NCI-H146 (cell line): ENCODE measurements around the gene ERCC5.

Experiments used
- DNase-seq: peaks from one replicate; lab custom pipeline; 2025; lab: John Stamatoyannopoulos, UW

Gene ERCC5

DNA sequence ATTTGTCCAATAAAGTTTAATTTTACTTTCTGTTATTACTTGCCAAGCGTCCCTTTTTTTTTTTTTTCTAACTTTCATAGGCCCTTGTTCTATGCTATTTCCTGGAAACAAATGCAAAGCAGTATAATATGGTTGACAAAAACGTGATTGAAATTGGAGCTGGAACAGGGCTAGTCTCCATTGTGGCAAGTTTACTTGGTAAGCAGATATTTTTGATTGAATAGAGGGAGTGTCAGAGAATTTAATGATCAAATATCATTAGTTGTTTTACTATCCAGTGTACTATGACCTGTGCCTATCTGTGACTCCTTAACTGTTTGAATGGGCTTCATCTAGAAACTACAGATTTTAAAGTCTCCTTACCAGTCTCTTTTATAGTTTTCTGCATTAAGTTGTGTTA, 46.7 kb downstream of the ERCC5 start:
- no peak for DNase-seq

DNA sequence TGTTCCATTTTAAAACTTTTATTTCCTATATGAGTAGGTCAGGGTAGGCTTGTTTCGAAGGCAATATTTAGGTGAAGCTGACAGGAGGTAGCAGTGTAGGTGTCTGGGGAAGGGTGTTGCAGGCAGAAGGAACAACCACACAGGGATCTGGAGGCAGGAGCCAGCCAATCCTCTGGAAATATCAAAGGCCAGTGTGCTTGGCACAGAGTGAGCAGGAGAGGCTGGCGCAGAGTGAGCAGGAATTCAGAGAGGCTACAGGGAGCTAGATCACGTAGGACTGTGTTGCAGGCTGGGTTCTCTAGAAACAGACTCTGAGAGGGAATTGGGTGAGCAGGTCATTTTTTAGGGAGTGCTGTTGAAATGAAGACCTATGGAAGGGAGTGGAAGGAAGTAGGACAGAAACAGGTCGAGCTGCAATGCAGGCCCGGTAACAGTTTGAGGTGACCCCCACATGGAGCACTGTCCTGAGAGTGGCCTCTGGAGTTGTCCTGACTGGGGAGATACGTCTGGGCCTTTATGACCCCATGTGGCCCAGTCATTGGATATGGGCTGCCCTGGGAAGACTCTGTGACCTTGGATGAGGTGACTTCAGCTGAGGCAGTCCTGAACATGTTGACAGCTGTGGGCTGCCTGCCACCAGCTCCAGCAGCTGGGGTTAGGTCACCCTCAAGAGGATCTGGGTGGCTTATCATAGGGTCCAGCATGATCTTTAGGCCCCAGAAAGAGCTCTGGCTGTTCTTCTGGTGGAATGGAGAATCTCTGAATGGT, 51.7 kb downstream of the ERCC5 start:
- DNase-seq = no peak

DNA sequence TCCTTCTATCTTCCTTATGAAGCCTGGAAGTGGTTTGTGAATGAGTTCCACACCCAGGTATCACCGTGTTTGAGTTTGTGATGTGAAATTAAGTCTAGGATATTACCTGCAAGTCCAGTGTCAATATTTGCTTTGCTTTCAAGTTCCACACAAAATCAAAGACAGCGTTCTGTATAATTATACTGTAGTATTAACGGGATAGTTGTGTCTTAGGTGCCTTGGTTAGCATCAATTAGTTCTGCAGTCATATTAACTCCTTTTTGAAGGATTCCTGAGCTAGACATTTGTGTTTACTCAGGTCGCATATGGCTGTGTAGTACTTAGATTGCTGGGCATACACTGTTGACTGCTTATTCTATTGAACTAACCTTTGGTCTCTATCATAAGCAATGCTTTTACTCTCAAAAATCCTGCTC, 54.4 kb downstream of the ERCC5 start:
- peak; percentile 18 for DNase-seq

DNA sequence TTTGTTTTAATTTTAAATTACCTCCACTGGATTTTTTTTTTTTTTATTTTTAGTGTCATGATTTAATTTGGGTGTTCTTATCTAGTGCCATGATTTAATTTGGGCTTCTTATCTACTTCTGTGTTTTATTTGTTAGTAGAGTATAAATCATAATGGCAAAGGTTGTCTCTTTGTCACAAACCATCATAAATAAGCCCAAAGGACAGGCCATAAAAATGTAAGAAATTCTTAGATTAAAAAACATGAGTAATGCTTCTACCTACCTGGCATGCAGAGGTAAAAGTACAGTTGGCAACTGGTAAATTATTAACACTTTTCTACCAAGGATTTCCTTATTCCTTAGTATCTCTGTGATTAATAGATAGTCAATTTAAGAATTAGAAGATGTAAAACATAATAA, 55.2 kb downstream of the ERCC5 start:
- DNase-seq = no peak

DNA sequence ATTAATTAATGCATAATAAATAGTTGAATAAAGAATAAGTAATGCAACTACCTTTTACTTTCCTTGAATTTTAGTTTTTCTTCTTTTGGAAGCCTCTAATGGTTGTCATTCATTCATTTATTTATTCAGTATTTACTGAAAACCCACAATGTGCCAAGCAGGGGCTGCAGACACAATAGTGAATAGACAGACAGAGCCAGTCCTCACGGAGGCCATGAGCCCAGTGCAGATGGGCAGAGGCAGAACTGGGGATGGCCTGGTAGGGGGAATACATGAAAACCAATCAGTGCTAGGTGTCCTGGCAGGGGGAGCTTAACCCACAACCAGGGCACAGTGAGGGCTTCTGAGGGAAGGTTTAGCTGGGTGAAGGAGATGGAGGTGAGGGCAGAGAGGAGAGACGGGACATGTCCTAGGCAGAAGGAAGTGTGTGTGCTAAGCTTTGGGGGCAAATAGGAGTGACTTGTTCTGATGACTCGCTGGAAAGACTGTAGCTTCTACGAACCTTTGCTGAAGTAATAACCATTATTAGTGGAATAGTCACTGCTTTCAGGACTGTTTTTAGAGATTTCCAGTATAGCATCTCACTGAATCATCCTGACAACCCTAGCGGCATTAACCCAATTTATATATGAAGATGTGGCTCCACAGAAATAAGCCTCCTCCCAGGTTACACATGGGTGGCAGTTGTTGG, 55.9 kb downstream of the ERCC5 start:
- no peak for DNase-seq

DNA sequence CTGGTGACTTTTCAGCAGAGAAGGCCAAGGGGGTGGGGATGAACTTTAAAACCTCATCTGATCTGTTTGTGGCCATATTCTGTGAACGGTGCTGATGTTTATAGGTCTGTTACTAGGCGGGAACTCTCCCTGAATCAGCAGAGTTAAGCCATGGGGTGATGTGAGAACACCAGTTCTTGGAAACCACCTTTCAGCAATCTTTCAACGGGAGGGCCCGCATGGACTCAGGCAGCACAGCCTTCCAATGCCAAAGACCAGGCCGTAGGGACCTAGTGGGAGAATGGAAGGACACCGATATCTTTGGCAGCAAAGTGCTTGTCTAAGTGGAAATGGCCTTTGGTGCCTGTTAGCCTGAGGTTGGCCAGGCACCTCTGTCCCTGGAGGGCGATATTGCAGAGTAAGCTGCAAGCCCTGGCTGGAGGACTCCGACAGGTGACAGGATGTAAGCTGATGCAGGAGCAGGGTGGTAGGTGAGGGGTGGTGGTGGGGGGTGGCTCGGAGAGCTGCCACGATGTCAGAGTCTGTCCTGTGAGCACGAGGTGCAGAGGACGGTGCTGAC, 57.0 kb downstream of the ERCC5 start:
- DNase-seq = no peak

DNA sequence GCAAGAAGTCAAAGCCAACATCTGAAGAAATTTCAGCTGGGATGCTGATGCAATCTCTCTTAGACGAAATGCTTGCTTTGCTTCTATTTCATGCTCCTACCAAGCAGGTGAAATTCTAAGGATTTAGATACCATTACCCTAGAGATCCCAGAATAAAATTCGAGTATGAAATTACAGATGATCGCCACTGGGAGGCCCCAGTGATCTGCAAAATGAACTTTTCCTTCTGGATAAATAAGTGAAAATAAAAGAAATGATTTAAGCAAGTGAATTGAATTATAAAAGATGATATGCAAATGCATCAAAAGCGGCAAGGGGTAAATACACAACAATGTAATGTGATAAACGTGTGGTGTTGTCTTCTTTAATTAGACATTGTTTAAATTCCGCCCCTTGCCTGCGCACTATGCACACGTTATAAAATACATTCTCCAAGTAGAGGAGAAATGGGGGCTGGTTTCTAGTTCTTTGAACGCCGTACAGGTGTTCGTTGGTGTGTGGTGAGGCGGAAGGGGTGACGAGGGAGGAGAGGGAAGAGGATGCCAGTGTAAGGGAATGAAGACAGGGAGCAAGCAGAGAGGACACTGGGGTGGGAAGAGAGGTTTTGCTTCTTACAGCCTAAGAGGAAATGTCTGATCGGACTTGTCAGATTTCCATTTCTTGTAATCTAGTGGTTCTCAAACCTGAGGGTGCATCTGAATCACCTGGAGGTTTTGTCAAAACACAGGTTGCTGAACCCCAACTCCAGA, 58.0 kb downstream of the ERCC5 start:
- no peak for DNase-seq

DNA sequence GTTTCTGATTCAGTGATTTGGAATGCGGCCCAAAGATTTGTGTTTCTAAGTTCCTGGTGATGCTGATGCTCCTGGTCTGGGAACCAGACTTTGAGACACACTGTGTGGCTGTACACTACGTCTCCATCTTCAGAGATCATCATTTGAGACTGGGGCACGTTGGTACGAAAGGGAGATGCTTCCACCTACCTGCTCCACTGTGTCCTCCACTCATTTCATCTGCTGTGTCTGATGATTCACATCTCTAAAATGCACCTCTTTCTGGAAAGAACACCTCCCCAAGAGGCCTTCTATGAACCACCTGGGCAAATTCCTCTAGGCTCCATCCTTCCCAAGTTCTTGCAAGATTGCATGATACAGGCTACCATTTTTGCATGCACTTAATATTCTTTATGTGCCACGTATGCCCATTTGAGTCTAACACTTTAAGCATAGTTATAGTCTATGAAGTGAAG, 58.6 kb downstream of the ERCC5 start:
- no peak for DNase-seq

DNA sequence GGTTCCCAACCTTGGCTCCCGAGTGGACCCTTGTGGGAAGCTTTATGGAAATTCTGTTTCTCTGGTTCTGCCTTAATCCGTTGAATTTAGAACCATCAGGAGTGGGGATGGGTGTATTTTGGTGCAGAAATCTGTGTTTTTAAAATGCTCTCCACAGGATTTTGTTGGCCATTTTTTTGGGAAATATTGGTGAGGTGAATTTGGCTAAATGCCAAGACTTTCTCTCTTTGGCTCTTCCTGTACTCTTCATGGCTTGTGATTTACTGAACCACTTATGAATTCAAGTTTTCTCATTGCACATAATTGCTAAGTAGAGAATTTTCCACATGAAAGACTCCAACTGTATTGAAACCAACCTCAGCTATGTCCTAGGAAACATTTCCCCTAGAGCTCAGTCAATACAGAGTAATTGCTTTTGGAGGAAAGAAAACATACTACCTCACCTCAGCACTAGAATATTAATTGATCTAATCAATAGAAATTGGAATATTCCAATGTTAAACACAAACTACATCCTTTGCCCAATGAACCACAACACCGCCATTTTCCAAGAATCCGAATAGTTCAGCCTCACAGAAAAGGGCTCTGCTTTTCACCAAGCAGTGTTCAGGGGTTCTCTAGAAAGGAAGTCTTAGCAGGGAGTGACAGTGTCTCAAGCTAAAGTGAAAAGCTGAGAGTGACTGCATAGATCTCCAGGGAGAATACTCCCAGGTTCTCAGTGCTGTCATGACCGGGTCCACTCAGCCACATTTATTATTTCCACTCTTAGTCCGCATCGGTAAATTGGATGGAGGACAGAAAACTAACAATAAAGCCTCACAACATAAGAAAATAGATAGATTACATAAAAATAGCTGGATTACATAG, 60.3 kb downstream of the ERCC5 start:
- no peak for DNase-seq

DNA sequence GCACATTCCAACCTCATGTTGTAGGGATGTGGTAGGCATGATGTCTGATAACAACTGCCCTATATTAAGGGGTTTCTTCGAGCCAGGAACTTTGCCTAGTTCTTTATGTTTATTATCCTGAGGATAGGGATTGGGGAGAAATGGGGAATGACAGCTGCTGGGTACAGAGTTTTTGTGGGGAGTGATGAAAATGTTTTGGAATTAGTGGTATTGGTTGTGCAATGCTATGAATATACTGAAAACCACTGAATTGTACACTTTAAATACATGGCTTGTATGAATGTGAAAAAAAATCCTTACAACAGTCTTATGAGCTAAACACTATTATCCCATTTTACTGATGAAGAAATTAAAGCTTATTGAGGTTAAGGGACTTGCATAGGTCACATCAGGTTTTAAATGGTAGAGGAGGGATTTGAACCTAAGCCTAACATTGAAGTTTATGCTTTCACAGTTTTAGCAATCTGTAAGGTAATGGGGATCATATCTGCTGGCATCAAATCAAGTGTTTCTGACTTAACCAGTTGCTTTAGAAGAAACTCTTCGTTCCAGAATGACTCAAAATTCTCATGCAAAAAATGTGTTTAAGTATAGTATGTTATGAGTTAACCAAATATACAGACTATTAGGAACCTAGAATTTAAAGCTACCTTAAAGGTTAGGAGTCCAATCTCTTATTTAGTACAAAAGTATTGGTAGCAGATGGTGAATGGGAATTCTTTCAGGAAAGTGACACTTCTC, 61.4 kb downstream of the ERCC5 start:
- DNase-seq = no peak

DNA sequence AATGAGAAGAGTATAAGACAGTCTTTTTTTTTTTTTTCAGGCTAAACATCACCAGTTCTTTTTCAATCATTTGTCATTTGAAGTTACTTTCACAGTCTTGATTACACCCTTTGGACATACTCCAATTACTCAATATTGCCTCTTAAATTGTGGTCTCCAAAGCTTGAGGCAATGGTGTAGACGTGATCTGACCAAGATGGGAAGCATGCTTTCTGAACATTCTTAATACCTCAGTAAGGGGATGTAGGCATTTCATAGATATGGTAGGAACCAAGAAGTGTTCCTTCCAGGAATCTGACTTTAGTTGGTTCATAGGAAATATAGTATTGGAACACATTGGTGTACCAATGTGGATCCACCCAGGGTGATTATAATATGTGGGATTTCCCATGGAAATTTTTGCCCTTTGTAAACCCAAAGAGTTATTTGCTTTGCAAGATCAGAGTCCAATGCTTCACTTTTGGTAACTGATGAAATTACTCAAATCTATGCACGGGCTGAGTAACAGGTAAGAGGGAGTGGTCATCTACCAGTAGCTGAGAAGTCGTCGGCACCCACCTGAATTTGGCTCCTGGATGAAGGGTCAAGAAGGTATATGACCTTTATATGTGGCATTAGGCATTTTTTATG, 62.2 kb downstream of the ERCC5 start:
- DNase-seq = no peak

DNA sequence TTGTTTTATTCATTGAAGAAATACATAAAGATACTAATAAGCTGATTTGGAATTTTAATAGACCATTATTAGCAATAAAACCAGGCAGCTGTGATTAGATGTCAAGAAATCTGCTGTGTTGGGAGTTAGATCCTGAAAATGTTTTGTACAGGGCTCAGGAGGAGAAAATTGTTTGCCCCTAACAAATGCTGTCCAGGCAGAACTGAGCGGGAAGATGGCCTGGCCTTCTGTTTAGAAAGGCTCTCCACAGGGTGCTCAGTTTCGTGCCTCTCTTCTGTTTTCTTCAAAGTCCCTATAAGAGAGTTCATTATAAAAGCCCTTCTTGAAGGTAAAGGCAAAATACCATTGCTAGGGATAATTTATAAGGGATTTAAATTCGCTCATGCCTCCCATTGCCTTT, 64.1 kb downstream of the ERCC5 start:
- no peak for DNase-seq

DNA sequence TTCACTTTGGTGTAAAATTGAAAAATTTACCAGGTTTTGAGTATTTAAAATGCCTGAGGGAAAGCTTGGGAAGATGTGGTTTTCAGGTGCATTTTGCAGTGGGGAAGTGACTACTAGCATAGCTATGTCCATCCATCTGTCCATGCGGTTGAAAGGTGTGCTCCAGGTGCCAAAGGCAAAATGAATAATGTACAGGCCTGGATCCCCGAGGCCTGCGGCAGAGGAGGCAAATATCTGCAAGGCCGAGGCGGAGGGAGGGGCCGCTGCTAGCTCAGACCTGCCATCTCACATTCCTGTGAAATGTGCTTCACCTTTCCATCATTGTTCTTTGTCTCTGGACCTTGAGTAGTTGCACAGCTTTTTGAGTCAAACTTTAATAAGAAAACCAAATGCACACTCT, 65.5 kb downstream of the ERCC5 start:
- no peak for DNase-seq

DNA sequence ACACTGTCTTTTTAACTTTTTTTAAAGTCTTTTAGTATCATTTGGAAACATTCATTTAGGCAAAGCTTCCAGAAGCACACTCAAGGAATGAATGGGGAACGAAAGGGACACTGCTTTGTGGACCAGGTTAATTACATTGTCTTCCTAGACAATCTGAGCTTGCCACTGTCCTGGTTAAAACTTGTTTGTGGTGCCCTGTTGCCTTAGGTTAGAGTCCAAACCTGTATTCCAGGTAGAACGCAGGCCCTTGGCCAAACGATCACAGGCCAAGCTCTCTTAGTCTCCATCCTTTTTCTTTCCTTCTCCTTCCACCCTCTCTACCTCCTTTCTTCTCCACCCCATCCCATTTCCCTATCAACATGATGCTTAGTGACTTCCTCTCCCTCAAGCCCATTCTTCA, 66.8 kb downstream of the ERCC5 start:
- DNase-seq = no peak

DNA sequence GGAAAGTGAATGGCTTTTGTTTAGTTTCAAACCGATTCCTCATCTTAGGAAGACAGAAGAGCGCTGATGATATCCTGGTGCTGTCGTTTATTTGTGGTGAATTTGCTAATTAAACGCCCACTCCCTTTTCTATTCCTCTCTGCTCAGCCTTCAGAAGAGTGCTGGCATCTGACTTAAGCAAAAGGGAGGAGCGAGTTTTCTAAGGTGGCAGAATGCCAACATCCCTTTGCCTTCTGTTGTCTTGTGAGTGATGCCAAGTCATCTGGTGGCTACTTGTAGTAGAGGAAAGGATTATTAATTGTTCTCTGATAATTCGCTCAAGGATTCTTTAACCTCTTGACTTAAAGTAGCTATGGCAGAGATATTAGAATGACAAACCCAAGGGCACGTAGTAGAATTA, 68.1 kb downstream of the ERCC5 start:
- DNase-seq = no peak

DNA sequence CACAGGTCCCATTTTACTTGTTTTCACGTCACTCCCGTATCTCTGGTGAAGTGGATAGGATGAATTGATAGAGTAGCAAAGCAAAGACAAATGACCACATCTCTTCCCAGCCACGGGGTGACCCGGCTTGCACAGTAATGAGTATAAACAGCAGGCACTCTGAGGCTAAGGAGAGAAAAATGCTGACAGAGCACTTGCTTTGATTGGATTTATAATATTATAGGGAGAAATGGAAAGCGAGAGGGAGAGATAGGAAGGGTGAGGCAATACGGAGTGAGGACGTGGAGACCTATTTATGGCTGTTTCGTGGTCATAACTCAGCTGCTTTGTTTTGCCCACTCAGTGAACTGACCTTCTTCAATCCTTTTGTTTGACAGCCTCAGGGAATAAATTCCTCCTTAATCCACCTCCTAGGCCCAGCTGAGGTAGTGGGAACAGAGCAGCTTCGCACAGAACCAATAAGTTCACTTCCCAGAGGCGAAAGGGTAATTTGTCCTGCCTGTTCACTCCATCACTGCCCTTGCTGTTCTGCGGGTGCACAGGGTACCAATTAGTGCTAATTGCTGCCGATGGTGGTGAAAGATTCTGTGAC, 68.6 kb downstream of the ERCC5 start:
- no peak for DNase-seq

DNA sequence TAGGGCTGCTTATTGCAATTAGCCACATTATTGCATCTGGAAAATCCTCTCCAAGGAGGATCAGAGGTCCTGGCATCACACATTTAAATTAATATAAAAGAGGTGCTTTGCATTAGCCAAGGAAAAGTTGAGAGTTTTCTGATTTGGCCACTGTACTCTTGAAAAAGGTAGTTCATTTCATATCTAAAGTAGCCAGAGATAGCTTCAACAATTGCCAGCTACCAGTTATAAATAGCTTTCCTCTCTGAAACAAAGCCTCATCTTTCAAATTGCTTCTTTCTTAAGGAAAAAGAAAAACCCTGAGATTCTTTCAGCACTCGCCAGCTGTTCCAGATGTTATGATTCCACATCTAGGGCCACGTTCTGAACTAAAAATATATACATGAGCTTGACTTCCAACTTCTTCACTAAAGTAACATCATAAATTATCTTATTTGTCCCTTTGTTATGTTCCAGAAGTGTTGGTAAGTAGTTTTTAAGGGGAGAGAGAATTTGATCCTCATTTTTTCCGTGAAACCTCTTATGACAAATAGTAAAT, 69.6 kb downstream of the ERCC5 start:
- no peak for DNase-seq

DNA sequence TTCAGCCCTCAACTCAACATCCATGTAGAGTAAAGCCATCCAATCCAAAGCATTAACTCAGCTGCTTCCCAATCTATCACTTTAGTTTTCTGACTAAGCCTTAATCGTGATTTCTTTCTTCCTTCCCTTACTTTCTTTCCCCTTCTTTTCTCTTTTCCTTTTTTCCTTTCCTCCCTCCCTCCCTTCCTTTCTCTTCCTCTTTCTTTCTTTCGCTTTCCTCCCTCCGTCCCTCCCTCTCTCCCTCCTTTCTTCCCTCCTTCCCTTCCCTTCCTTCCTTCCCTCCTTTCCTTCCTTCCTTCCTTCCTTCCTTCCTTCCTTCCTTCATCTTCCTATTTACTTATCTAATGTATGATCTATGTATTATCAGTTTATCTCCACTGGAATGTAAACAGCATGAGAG, 71.2 kb downstream of the ERCC5 start:
- no peak for DNase-seq

DNA sequence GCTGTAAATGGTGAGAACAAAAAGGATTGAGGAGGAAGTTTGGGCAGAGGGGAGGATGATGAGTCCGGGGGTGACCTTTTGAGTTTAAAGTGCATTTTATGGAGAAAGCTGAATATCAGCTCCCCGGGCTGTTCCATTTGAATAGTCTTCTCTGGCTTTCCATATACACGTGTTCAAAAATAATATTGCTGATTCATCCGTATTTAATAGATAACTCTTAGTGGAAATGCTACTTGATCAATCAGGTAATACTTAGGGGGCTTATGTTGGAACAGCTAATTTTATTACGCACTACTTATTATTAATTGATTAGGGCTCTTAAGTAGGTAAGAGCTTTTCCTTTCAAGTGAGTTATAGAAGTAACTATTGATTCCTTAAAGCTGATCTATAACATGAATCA, 76.4 kb downstream of the ERCC5 start:
- DNase-seq = no peak
